Stimulated activated CD8-positive, alpha-beta memory T cell treated with anti-CD3 and anti-CD28 coated beads, Interleukin-7, amount 100 ng/mL, for 48 hours (primary cell): ENCODE measurements around the gene C19orf53.
"Not testable (repeated sequence)": the region's sequence is repeated elsewhere in the genome, so short reads cannot be mapped to it uniquely, and the experiment has no call there.

Source experiments
- DNase-seq, 2 donors: peaks; one replicate each; pipeline ENCODE4 v3.0.0-alpha.2; 2020; ENCODE audit warnings: low read depth in 1 of 2; ENCODE audit errors: extremely low read depth in 1 of 2

Gene C19orf53

DNA sequence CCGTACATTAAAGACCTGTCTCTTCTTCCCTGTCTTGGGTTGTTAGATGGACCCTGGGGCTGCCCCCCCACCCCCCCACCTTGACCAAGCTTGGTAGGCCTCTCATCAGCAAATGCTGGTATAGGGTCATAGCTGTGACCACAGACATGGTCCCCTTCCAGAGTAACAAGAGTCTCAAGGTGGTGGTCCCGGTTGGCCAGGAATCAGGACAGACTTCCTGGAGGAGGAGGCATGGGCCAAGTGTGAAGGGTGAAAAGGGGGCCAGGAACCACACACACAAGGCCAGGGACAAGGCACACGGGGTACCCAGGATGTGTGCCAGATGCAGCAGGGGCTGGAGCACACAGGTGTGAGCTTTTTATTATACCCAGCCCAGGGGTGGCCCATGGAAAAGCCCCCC, 11.0 kb upstream of the C19orf53 start:
- no peak for DNase-seq

DNA sequence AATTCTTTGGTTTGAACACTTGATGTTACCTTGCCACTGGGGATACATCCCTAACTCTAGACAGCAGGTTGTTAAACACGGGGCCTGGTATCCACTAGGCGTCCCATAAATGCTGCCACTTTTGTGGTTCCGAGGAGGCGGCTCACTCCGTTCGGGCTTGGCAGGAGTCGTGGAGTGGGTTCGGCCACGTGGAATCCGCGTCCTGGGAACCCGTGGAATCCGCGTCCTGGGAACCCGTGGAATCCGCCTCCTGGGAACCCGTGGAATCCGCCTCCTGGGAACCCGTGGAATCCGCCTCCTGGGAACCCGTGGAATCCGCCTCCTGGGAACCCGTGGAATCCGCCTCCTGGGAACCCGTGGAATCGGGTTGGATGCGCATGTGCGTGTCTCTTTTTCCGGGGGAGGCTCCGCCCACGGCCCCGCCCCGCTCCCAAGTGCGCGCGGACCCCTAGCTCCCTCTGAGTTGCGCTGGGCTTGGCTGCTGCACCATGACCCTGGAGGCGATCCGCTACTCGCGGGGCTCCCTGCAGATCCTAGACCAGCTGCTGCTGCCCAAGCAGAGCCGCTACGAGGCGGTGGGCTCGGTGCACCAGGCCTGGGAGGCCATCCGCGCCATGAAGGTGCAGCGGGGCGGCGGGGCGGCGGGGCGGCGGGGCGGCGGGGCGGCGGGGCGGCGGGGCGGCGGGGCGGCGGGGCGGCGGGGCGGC, 10.0 kb upstream of the C19orf53 start, which contains the start of gene MRI1:
MRI1 (plus strand) TSS at position 422 of the 707 bp plus-strand sequence; CDS start at position 489, 67 bp downstream.
- peak in 1 of 2 donors; percentile 58 for DNase-seq

DNA sequence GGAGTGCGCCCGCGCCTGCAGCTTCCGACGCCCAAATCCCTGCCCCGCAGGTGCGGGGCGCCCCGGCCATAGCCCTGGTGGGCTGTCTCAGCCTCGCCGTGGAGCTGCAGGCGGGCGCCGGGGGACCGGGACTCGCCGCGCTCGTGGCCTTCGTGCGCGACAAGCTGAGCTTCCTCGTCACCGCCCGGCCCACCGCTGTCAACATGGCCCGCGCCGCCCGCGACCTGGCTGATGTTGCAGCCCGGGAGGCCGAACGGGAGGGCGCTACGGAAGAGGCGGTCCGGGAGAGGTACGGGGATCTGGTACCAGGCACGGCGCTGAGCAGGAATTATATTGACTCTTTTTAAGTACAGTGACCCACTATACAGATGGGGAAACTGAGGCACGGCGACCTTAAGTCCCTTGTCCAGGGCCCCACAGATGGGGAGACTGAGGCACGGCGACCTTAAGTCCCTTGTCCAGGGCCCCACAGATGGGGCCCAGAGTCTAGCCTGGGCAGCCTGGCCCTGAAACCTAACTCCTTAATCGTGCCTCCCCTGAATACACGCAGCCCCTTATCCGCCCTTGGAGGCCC, 9.3 kb upstream of the C19orf53 start:
- DNase-seq, result no peak

DNA sequence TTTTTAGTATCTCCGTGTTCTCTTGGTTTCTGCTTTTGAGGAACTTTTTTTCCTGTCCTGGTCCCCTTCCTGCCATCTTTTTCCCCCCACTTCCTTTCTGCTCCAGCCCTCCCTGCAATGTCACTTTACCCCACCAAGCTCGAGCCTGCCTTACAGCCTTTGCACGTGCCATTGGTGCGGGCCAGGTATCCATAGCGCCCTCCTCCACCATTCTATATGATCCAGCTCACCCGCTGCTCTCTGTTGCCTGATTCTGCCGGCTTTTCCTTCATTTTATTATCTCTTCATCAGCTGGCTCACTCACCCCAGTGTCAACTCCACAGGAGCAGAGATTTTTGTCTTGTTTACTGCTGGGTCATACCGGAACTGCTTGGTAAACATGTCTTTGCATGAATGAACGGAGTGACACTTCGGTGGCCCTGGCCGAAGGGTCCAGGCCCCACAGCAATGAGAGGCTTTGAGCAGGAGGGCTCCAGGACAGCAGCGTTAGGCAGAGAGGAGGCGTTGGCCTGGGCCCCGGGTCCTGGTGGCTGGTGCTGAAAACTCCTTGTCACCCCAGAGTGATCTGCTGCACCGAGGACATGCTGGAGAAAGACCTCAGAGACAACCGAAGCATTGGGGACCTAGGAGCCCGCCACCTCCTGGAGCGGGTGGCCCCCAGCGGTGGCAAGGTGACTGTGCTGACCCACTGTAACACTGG, 8.7 kb upstream of the C19orf53 start:
- no peak for DNase-seq

DNA sequence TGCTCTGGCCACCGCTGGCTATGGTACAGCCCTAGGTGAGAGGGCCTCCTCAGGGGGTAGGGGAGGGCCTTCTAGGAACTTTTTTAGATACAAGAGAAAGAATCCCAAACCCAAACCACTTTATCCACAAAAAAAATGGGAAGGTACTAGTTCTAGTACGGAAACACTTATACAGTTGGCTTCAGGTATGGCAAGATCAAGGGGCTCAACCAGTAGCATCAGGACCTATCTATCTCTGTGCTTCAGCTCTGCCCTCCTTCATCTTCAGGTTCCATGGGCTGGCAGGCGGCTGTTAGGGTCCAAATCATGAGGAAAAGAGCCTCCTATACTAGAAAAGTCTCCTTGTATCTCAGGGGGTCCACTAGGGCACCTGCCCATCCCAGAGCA, 8.2 kb upstream of the C19orf53 start:
- DNase-seq, result no peak

DNA sequence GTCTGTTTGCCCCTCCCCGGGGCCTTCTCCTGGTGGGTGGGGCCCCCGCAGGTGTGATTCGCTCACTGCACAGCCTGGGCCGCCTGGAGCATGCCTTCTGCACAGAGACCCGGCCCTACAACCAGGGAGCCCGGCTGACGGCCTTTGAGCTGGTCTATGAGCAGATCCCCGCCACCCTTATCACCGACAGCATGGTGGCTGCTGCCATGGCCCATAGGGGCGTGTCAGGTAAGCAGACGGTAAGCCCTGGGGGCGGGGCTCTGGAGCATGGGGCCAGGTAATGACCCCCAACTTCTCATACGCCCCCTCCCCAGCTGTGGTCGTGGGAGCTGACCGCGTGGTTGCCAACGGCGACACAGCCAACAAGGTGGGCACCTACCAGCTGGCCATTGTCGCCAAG, 5.7 kb upstream of the C19orf53 start:
- DNase-seq, result no peak

DNA sequence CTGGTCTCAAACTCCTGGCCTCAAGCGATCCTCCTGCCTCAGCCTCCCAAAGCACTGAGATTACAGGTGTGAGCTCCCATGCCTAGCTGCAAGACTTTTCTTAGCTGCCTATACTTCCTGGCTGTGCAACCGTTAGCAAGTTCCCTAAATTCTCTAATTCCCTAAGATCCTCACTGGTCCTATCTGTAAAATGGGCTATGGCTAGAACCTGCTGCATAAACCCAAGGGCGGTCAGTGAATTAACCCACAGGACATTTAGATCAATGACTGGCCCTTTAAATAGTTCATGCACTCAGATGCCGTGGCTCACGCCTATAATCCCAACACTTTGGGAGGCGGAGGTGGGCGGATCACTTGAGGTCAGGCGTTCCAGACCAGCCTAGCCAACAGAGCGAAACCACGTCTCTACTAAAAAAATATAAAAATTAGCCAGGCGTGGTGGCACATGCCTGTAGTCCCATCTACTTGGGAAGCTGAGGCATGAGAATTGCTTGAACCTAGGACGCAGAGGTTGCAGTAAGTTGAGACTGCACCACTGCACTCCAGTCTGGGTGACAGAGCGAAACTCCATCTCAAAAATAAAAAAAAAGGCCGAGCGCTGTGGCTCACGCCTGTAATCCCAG, 4.1 kb upstream of the C19orf53 start:
- no peak for DNase-seq

DNA sequence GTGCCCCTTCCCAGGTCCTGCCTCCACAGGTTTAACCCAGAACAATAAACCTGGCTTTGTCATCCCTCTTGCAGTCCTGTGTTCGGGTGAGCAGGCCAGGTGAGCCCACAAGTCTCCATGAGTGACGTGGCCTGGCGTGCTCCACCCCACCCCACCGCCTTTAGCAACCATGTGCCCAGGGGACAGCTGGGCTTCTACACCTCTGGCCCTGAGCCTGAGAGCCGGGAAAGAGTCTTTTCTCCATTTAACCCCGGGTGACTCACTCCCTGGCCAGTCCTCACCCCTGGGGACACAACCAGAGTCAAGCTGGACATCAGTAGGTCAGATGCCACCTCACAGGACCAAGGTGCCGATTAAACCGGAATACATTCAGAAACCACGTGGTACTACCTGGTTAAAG, 4.1 kb downstream of the C19orf53 start:
- no peak for DNase-seq

DNA sequence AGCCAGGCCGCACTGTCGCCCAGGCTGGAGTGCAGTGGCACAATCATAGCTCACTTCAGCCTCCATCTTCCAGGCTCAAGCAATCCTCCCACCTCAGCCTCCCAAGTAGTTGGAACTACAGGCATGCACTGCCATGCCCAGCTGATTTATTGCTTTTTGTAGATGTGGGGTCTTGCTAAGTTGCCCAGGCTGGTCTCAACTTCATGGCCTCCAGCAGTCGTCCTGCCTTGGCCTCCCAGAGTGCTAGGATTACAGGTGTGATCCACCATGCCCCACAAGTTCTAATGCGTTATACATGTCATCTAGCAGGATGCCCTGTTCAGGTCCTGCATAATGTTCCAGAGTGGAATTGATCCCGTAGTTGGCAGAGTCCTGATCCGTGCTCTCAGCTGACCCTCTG, 4.6 kb downstream of the C19orf53 start:
- no peak for DNase-seq

DNA sequence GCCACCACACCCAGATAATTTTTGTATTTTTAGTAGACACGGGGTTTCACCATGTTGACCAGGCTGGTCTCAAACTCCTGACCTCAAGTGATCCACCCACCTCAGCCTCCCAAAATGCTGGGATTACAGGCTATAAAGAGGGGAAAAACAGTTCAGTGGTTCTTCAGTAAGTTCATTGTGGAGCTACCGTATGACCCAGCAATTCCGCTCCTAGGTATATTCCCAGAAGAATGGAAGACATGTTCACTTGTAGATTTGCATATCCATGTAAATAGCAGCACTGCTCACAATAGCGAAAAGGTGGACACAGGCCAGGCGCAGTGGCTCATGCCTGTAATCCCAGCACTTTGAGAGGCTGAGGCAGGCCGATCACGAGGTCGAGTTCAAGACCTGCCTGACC, 5.5 kb downstream of the C19orf53 start:
- DNase-seq, result not testable (repeated sequence)

DNA sequence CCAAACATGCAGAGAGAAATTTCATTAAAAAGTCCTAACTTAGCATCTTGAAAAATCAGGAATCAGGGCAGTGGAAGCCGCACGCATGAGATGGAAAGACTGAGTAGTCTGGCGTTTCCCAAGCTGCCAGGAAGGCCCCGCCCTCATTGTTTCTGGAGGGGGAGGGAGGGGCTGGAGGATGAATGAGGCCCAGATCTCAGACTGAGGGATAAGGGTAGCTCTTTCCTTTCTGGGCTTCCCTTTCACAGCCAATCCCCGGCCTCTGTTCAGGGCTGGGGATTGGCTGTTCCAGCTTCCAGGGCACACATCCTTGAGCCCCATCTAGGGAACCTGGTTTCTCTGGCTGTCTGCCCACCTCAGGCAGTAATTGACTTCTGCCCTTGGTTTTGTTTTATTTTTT, 7.3 kb downstream of the C19orf53 start:
- no peak for DNase-seq

DNA sequence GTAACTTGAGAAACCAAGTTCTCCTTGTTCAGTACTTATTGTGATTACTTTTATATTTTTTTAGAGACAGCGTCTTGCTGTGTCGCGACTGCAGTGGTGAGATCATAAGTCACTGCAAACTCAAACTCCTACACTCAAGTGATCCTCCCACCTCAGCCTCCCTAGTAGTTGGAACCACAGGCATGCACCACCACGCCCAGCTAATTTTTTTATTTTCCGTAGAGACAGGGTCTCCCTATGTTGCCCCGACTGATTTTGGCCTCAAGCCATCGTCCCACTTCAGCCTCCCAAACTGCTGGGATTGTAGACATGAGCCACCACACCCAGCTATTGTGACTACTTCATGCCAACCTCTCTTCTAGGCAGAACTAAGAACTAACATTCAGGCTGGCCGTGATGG, 8.3 kb downstream of the C19orf53 start:
- DNase-seq, result no peak

DNA sequence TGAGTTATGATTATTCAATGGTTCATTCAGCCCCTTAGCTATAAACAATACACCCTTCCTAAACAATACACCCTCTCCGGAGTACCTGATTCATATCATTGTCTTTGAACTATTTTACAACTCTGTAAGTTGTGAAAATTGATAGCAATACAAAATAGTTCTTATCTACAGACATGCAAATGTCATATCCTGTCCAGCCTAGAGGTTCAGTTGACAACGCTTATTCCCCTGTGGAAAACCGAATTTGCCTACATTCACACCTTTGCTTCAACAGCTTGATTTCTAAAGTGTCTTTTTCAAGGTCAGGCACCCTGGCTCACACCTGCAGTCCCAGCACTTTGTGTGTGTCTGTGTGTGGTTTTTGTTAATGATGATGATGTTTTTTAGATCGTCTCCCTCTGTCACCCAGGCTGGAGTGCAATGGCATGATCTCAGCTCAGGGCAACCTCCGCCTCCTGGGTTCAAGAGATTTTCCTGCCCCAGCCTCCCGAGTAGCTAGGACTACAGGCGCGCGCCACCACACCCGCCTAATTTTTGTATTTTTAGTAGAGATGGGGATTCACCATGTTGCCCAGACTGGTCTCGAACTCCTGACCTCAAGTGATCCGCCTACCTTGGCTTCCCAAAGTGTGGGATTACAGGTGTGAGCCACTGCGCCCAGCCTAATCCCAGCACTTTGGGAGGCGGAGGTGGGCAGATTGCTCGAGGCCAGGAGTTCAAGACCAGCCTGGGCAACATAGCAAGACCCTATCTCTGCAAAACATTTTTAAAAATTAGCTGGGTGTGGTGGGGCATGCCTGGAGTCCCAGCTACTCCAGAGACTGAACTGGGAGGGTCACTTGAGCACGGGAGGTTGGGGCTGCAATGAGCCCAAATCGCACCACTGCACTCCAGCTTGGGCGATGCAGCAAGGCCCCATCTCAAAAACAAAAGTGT, 9.6 kb downstream of the C19orf53 start:
- no peak for DNase-seq

DNA sequence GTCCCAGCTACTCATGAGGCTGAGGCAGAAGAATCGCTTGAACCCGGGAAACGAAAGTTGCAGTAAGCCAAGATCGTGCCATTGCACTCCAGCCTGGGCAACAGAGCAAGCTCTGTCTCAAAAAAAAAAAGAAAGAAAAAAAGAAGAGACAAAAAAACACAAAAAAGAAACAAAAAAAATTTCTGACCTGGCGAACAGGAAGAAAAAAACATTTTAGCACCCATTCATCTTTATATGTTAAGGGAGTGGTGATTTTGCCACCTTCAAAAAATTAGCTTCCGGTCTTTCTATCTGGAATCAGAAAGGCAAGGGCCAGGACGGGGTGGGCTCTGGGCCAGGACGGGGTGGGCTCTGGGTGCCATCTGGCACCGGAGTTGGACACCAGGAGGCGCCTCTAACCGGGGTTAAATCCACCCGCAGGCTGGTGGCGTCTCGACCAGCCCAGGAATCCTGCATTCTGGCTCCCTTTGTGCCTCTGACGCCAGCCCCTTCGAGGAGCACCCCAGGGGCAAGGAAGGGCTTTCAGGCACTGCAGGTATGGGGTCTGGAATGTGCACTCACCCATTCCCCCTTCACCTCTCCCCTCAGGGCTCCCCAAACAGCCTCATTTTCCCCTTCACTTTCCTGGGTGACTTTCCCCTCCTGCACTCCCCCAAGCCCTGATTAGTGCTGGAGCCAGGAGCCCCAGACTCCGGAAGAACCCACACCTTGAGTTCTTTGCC, 10.6 kb downstream of the C19orf53 start:
- peak; percentile 41 to 54 for DNase-seq

DNA sequence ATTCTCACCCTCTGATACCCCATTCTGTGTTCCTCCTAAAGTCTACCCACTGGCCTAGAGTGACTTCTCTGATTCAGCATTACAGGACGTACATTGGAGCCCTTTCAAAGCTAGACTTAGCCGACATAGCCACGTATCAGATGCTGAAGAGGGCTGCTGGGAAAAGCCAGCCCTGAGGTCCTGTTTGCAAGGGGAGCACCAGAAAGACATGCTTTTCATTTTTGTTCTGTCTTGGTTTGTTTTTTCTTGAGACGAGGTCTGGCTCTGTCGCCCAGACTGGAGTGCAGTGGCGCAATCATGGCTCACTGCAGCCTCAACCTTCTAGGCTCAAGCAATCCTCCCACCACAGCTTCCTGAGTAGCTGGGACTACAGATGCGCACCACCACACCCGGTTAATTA, 14.7 kb downstream of the C19orf53 start:
- no peak for DNase-seq

DNA sequence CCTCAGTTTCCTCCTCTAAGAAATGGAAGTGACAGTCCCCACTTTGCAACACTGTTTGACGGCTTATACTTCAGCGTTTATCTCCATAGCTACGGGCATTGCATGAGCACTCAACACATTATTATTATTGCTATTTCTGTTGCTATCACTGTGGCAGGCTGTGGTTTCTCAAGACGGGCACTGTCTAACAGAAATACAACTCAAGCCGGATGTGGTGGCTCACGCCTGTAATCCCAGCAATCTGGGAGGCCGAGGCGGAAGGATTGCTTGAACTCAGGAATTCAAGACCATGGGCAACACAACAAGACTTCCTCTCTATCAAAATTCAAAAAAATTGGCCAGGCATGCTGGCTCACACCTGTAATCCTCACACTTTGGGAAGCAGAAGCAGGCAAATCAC, 16.1 kb downstream of the C19orf53 start:
- DNase-seq, result no peak

DNA sequence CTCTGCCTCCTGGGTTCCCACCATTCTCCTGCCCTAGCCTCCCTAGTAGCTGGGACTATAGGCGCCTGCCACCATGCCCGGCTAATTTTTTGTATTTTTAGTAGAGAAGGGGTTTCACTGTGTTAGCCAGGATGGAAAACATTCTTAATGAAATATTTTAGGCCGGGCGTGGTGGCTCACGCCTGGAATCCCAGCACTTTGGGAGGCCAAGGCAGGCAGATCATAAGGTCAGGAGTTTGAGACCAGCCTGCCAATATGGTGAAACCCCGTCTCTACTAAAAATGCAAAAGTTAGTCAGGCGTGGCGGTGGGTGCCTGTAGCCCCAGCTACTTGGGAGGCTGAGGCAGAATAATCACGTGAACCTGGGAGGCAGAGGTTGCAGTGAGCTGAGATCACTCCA, 19.1 kb downstream of the C19orf53 start:
- DNase-seq, result not testable (repeated sequence)

DNA sequence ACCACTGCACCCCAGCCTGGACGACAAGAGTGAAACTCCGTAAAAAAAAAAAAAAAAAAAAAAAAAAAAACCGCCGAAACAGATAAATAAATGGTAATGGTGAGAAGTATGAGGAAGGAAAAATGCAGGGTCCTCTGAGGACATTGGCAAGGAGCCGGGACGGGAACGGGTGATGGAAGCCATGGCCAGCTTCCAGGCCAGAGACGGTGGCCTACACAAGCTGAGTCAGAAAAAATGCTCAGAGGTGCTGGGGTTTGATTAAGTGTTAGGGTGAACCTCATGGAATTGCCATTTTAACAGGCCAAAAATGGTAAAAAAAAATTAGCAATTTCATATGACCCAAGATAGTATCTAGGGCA, 20.1 kb downstream of the C19orf53 start:
- no peak for DNase-seq

DNA sequence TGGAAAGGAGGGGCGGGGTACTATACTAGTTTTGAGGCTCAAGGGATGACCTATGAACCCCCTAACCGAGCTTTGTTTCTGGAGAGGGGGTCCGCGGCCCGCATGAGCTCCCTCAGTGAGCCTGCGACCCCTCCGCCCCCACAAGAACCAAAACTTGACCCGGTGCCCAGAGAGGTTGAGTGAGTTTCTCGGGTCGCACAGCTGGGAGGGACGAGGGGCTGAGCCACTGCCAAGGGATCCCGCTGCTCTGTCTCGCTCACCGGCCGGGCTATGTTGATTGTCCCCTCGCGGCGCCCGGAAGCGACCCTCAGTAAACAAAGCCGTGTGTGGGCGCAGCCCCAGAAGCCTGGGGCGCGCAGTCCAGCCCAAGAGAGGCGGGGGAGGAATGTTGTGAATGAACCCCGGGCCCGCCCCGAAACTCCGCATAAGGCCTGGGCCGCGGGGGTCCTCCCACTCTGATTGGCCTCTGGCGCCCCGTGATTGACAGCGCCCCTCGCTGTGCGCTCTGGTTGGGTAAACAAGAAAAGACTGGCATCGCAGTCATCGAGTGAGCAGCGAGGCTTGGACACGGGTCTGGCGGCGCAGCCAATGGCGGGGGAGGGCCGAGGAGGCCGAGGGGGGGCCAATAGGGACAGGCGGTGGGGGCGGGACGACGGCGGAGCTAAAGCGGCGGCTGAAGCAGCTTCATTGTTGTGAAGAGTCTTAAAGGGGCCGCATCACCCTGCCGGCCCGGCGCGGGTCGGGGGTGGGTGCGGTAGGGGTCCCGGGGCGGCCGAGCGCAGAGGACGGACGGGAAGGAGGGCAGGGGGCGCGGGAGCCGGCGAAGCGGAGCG, 20.7 kb downstream of the C19orf53 start, which contains the start of gene ZSWIM4:
ZSWIM4 (plus strand) TSS at position 687 of the 833 bp plus-strand sequence. CDS start 206 bp downstream, outside the sequence.
- DNase-seq, result peak; percentile 92 to 97
